HepG2 (cell line): ENCODE results near the gene C3orf18. TPM values are rescaled to one million over a fixed set of nuclear protein-coding genes. Genes with fewer than 3 reads are reported as not detected.

Experiments
- ARNT2 ChIP-seq: sonication (generic); formaldehyde crosslinking; IDR thresholded peaks from 2 replicates; pipeline ENCODE4 v1.8.0; 2022; ENCODE audit warnings: mild to moderate bottlenecking, low read depth, missing genetic modification reagents, moderate library complexity
- ATF7 ChIP-seq, 2 experiments: fragments of 450-650 bp in 1 of 2; sonication (generic) in 1 of 2; formaldehyde crosslinking in 1 of 2; IDR thresholded peaks; 2 replicates each; pipeline versions ENCODE4 v1.4.0 to v1.6.1; 2016 to 2020; ENCODE audit warnings: antibody characterized with exemption in 1 of 2, mild to moderate bottlenecking in 1 of 2, missing genetic modification reagents in 1 of 2
- EEA1 ChIP-seq: sonication (generic); formaldehyde crosslinking; IDR thresholded peaks from 2 replicates; pipeline ENCODE4 v1.5.1; 2020; ENCODE audit warnings: mild to moderate bottlenecking, missing genetic modification reagents, borderline replicate concordance
- FOSL2 ChIP-seq: sonication (generic); formaldehyde crosslinking; IDR thresholded peaks from 2 replicates; pipeline ENCODE4 v1.4.0; 2020; ENCODE audit warnings: missing genetic modification reagents
- FOXK2 ChIP-seq: fragments of 450-650 bp; IDR thresholded peaks from 2 replicates; pipeline ENCODE4 v1.6.1; 2016
- GFI1 ChIP-seq: sonication (generic); formaldehyde crosslinking; IDR thresholded peaks from 2 replicates; pipeline ENCODE4 v1.5.0; 2020; ENCODE audit warnings: missing genetic modification reagents, mild to moderate bottlenecking, borderline replicate concordance
- JDP2 ChIP-seq: sonication (generic); formaldehyde crosslinking; IDR thresholded peaks from 2 replicates; pipeline ENCODE4 v1.8.1; 2022; ENCODE audit warnings: missing genetic modification reagents, borderline replicate concordance
- KDM3A ChIP-seq: IDR thresholded peaks from 2 replicates; pipeline ENCODE4 v1.6.1; 2018; ENCODE audit warnings: low read depth, missing compliant biosample characterization
- LCORL ChIP-seq, 2 experiments: fragments of 450-650 bp in 1 of 2; sonication (generic) in 1 of 2; formaldehyde crosslinking in 1 of 2; IDR thresholded peaks; 2 replicates each; pipeline versions ENCODE4 v1.5.0 to v1.6.1; 2017 to 2020; ENCODE audit warnings: antibody characterized with exemption in 1 of 2, missing genetic modification reagents in 1 of 2
- POLR2AphosphoS5 ChIP-seq: IDR thresholded peaks from 2 replicates; pipeline ENCODE4 v1.6.1; 2012; ENCODE audit warnings: low read depth, low read length
- SMAD1 ChIP-seq: sonication (generic); formaldehyde crosslinking; IDR thresholded peaks from 2 replicates; pipeline ENCODE4 v1.4.0; 2020; ENCODE audit warnings: missing genetic modification reagents, low read depth, mild to moderate bottlenecking, borderline replicate concordance
- SOX6 ChIP-seq, 2 experiments: fragments of 450-650 bp in 1 of 2; sonication (generic) in 1 of 2; formaldehyde crosslinking in 1 of 2; IDR thresholded peaks; 2 replicates each; pipeline versions ENCODE4 v1.4.0 to v1.6.1; 2017 to 2020; ENCODE audit warnings: antibody characterized with exemption in 1 of 2, mild to moderate bottlenecking in 1 of 2, missing genetic modification reagents in 1 of 2
- ZBTB39 ChIP-seq: sonication (generic); formaldehyde crosslinking; IDR thresholded peaks from 2 replicates; pipeline ENCODE4 v1.5.0; 2020; ENCODE audit warnings: missing genetic modification reagents
- ZMAT5 ChIP-seq: sonication (generic); formaldehyde crosslinking; IDR thresholded peaks from 2 replicates; pipeline ENCODE4 v1.5.0; 2020; ENCODE audit warnings: mild to moderate bottlenecking, low read depth, missing genetic modification reagents, borderline replicate concordance
- ZNF558 ChIP-seq: sonication (generic); formaldehyde crosslinking; IDR thresholded peaks from 2 replicates; pipeline ENCODE4 v1.9.0; 2022; ENCODE audit warnings: mild to moderate bottlenecking, missing genetic modification reagents, borderline replicate concordance
- ZNF781 ChIP-seq: sonication (generic); formaldehyde crosslinking; IDR thresholded peaks from 2 replicates; pipeline ENCODE4 v1.5.1; 2020; ENCODE audit warnings: borderline replicate concordance, mild to moderate bottlenecking, missing genetic modification reagents; ENCODE audit errors: not compliant biosample characterization
- ZNF816 ChIP-seq: sonication (generic); formaldehyde crosslinking; IDR thresholded peaks from 2 replicates; pipeline ENCODE4 v1.8.0; 2022; ENCODE audit warnings: missing genetic modification reagents, mild to moderate bottlenecking, borderline replicate concordance
- ZSCAN31 ChIP-seq: sonication (generic); formaldehyde crosslinking; IDR thresholded peaks from 2 replicates; pipeline ENCODE4 v1.5.0; 2020; ENCODE audit warnings: low read depth, mild to moderate bottlenecking, missing genetic modification reagents
- polyA plus RNA-seq, 8 experiments: library from polyadenylated mRNA; depleted of rRNA in 3 of 8; stranded (reverse) in 7 of 8; unstranded in 1 of 8; fragments of >200 nt; fragmentation: Illumina TruSeq in 4 of 8; extraction: Trizol in 4 of 8; gene quantifications; 2 replicates each; pipeline versions ENCODE4 v1.2.1 to v1.2.3, GENCODE V29; 2011 to 2016; ENCODE audit warnings: low read depth in 4 of 8, missing spikeins in 1 of 8, mixed read lengths in 1 of 8; ENCODE audit not compliant: insufficient read depth in 1 of 8
- total RNA-seq, 5 experiments: library from RNA; depleted of rRNA; stranded (reverse); fragments of >200 nt; fragmentation: Illumina TruSeq; extraction: Trizol; gene quantifications; 2 replicates each; pipeline ENCODE4 v1.2.3, GENCODE V29; 2016; ENCODE audit warnings: low read depth in 1 of 5
- TF ChIP-seq, protein P1 (sequence below): sonication (generic); formaldehyde crosslinking; IDR thresholded peaks from 2 replicates; pipeline ENCODE4 v1.4.0; 2020; ENCODE audit warnings: missing genetic modification reagents, borderline replicate concordance
- TF ChIP-seq, protein P2 (sequence below): sonication (generic); formaldehyde crosslinking; IDR thresholded peaks from 2 replicates; pipeline ENCODE4 v1.8.0; 2023; ENCODE audit warnings: mild to moderate bottlenecking, missing genetic modification reagents
- TF ChIP-seq, protein P3 (sequence below): IDR thresholded peaks from 2 replicates; pipeline ENCODE4 v1.6.1; 2016; ENCODE audit warnings: control low read depth

C3orf18 gene
- total and polyA plus RNA-seq, 2 of the 13 experiments (the other 11 are each of a cell fraction or from before 2014, with no cell fraction given), result 1.6 to 4.8 TPM

- TF ChIP-seq ZSCAN31 (CRISPR knock-in tag), result no peak
- TF ChIP-seq LCORL (IDR thresholded peaks at IDR 0.05), result 0 out of 2 replicates have a peak, but pooled peaks have one; percentile 10
- TF ChIP-seq LCORL (CRISPR knock-in tag; IDR thresholded peaks at IDR 0.05), result 0 out of 2 replicates have a peak, but pooled peaks have one; percentile 46
- peak; percentile 52; the same call in 1 of the 2 replicates for TF ChIP-seq FOXK2
- TF ChIP-seq ARNT2 (CRISPR knock-in tag), result no peak
- no peak for TF ChIP-seq ATF7 (IDR thresholded peaks at IDR 0.05)
- TF ChIP-seq ATF7 (CRISPR knock-in tag; IDR thresholded peaks at IDR 0.05), result no peak
- TF ChIP-seq ZNF781 (CRISPR knock-in tag), result no peak
- TF ChIP-seq EEA1, result no peak
- TF ChIP-seq, protein P1, sequence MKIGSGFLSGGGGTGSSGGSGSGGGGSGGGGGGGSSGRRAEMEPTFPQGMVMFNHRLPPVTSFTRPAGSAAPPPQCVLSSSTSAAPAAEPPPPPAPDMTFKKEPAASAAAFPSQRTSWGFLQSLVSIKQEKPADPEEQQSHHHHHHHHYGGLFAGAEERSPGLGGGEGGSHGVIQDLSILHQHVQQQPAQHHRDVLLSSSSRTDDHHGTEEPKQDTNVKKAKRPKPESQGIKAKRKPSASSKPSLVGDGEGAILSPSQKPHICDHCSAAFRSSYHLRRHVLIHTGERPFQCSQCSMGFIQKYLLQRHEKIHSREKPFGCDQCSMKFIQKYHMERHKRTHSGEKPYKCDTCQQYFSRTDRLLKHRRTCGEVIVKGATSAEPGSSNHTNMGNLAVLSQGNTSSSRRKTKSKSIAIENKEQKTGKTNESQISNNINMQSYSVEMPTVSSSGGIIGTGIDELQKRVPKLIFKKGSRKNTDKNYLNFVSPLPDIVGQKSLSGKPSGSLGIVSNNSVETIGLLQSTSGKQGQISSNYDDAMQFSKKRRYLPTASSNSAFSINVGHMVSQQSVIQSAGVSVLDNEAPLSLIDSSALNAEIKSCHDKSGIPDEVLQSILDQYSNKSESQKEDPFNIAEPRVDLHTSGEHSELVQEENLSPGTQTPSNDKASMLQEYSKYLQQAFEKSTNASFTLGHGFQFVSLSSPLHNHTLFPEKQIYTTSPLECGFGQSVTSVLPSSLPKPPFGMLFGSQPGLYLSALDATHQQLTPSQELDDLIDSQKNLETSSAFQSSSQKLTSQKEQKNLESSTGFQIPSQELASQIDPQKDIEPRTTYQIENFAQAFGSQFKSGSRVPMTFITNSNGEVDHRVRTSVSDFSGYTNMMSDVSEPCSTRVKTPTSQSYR (CRISPR knock-in tag), result peak; percentile 86; the same call in 1 of the 2 replicates
- no peak for TF ChIP-seq ZBTB39 (CRISPR knock-in tag)
- no peak for TF ChIP-seq FOSL2 (CRISPR knock-in tag)
- TF ChIP-seq SMAD1, result no peak
- no peak for TF ChIP-seq ZMAT5 (CRISPR knock-in tag)
- TF ChIP-seq SOX6 (IDR thresholded peaks at IDR 0.05), result no peak
- TF ChIP-seq SOX6 (CRISPR knock-in tag; IDR thresholded peaks at IDR 0.05), result peak; percentile 85
- peak; percentile 49; the same call in 1 of the 2 replicates for TF ChIP-seq GFI1
- no peak for TF ChIP-seq ZNF816 (CRISPR knock-in tag)
- TF ChIP-seq ZNF558, result no peak
- TF ChIP-seq, protein P2, sequence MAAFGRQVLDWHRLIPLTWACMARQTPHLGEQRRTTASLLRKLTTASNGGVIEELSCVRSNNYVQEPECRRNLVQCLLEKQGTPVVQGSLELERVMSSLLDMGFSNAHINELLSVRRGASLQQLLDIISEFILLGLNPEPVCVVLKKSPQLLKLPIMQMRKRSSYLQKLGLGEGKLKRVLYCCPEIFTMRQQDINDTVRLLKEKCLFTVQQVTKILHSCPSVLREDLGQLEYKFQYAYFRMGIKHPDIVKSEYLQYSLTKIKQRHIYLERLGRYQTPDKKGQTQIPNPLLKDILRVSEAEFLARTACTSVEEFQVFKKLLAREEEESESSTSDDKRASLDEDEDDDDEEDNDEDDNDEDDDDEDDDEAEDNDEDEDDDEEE, result no peak
- TF ChIP-seq, protein P3, sequence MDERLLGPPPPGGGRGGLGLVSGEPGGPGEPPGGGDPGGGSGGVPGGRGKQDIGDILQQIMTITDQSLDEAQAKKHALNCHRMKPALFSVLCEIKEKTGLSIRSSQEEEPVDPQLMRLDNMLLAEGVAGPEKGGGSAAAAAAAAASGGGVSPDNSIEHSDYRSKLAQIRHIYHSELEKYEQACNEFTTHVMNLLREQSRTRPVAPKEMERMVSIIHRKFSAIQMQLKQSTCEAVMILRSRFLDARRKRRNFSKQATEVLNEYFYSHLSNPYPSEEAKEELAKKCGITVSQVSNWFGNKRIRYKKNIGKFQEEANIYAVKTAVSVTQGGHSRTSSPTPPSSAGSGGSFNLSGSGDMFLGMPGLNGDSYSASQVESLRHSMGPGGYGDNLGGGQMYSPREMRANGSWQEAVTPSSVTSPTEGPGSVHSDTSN (CRISPR knock-in tag), result peak; percentile 93
- TF ChIP-seq JDP2, result no peak
- TF ChIP-seq KDM3A, result no peak
- no peak for TF ChIP-seq POLR2AphosphoS5
These were observed 21.3 kb upstream of the C3orf18 start (continued) for GRCh38 chr3:50588759-50589433.
